Placental epithelial cell (primary cell): Measurements from ENCODE around the gene KCNK3. TPM values are rescaled to one million over a fixed set of nuclear protein-coding genes. Genes with fewer than 3 reads are reported as not detected.

ENCODE experiments used
- small RNA-seq: library from RNA; depleted of rRNA; stranded (forward); fragments of <200 nt; gene quantifications from one replicate; pipeline ENCODE3, GENCODE V24; 2012
- total RNA-seq: library from RNA; depleted of rRNA; stranded (reverse); fragments of >200 nt; gene quantifications from 2 replicates; pipeline ENCODE4 v1.2.3, GENCODE V29; 2012

The KCNK3 gene
- total RNA-seq, result not detected in 2 replicates

GRCh38 chr2:26692279-26692896 is at the start of gene KCNK3:
Gene KCNK3 (plus strand): TSS chr2:26692722. CDS start chr2:26692876, 154 bp downstream.

GRCh38 chr2:26764078-26764887 is 71.8 kb downstream of the KCNK3 start, which contains the start of gene SLC35F6:
Gene SLC35F6 (plus strand): TSS chr2:26764284. CDS start chr2:26764350, 66 bp downstream.

Small RNAs within 50 kb of the gene (small RNA-seq; reads per million reads assigned to genes)
- gene AC015977.1, result not detected

Other genes with a start within 250 kb of the KCNK3 start
- gene OTOF, start 214.6 kb upstream of the KCNK3 start, total RNA-seq, result not detected in 2 replicates
- gene CIB4, start 51.4 kb upstream of the KCNK3 start, total RNA-seq, result not detected in 2 replicates
- gene SLC35F6, start 71.6 kb downstream of the KCNK3 start, total RNA-seq, result 29.1 and 67.6 TPM in 2 replicates
- 1.6 and 2.7 TPM in 2 replicates for gene CENPA, start 93.3 kb downstream of the KCNK3 start, total RNA-seq
- not detected in 2 replicates for gene DPYSL5, start 155.4 kb downstream of the KCNK3 start, total RNA-seq